Activated T-helper 2 cell treated with anti-CD3 and anti-CD28 coated beads, Interferon-gamma antibody, Interleukin-2, Interleukin-4, amounts not matched to agents 10 μg/mL and 5 μg/mL and 100 μg/mL, durations not matched to agents 14 hours and 24 hours and 36 hours (primary cell): ENCODE measurements around the gene BMPR1B. TPM values are rescaled to one million over a fixed set of nuclear protein-coding genes. Genes with fewer than 3 reads are reported as not detected.
A peak's percentile ranks its signal among the peaks of the same experiment; 100 is the strongest.

ENCODE experiments used
- DNase-seq: peaks from one replicate; pipeline ENCODE4 v3.0.0; 2021; ENCODE audit warnings: low spot score
- H3K27ac Mint-ChIP-seq: one replicate; pipeline ENCODE4 v1.8.0; 2021; ENCODE audit warnings: mixed read lengths
- H3K27me3 Mint-ChIP-seq: one replicate; pipeline ENCODE4 v1.8.0; 2021; ENCODE audit warnings: low read depth, mixed read lengths
- H3K36me3 Mint-ChIP-seq: one replicate; pipeline ENCODE4 v1.8.0; 2021; ENCODE audit warnings: low read depth, mixed read lengths
- H3K4me1 Mint-ChIP-seq: one replicate; pipeline ENCODE4 v1.8.0; 2021; ENCODE audit warnings: low read depth, mixed read lengths
- H3K4me3 Mint-ChIP-seq: one replicate; pipeline ENCODE4 v1.8.0; 2021; ENCODE audit warnings: low read depth, mild to moderate bottlenecking, moderate library complexity, mixed read lengths
- H3K9me3 Mint-ChIP-seq: one replicate; pipeline ENCODE4 v1.8.0; 2021; ENCODE audit warnings: mixed read lengths
- intact Hi-C: fragments of 100-400 bp; cut with micrococcal nuclease; formaldehyde crosslinking; loops from one replicate; pipeline ENCODE4 v1.15.1; 2023
- total RNA-seq: library from RNA; stranded (reverse); gene quantifications from 2 replicates; pipeline ENCODE4 v1.2.3, GENCODE V29; 2022

Gene BMPR1B
- total RNA-seq, 1 donor from 2014 or later: not detected

- intact Hi-C loops: no loop called here
- Mint-ChIP-seq H3K9me3 (no peaks in the 10 kb centered on the region), H3K27me3 (peaks cover 9% of the 10 kb centered on the region), H3K36me3 (no peaks in the 10 kb centered on the region), H3K27ac (no peak overlapping the region), H3K4me1 (no peaks in the 10 kb centered on the region), H3K4me3 (no peak overlapping the region)
- no peak for DNase-seq
Measured at GRCh38 chr4:94905511-94905910, 147.8 kb downstream of the BMPR1B start.

GRCh38 chr4:94909645-94910044 lies 151.9 kb downstream of the BMPR1B start:
- peaks cover 9% of the 10 kb centered on the region for H3K27me3 Mint-ChIP-seq
- H3K9me3 Mint-ChIP-seq: peaks cover 4% of the 10 kb centered on the region
- peaks cover 8% of the 10 kb centered on the region for H3K36me3 Mint-ChIP-seq
- DNase-seq: no peak
- H3K4me3 Mint-ChIP-seq: no peak overlapping the region
- H3K27ac Mint-ChIP-seq: no peak overlapping the region
- intact Hi-C loops: no loop called here
- H3K4me1 Mint-ChIP-seq: peaks cover 30% of the 10 kb centered on the region

- H3K4me1 Mint-ChIP-seq: peaks cover 33% of the 10 kb centered on the region
- peaks cover 14% of the 10 kb centered on the region for H3K9me3 Mint-ChIP-seq
- intact Hi-C loops: no loop called here
- H3K27ac Mint-ChIP-seq: no peak overlapping the region
- H3K4me3 Mint-ChIP-seq: no peak overlapping the region
- DNase-seq: no peak
- peaks cover 9% of the 10 kb centered on the region for H3K27me3 Mint-ChIP-seq
- H3K36me3 Mint-ChIP-seq: peaks cover 14% of the 10 kb centered on the region
Measured at GRCh38 chr4:94911106-94911505, 153.4 kb downstream of the BMPR1B start.

GRCh38 chr4:94912606-94913005 lies 154.9 kb downstream of the BMPR1B start:
- peak overlapping the region; percentile 27 for H3K4me3 Mint-ChIP-seq
- no peak overlapping the region for H3K27ac Mint-ChIP-seq
- peaks cover 19% of the 10 kb centered on the region for H3K9me3 Mint-ChIP-seq
- intact Hi-C loops: no loop called here
- peaks cover 3% of the 10 kb centered on the region for H3K27me3 Mint-ChIP-seq
- peaks cover 33% of the 10 kb centered on the region for H3K4me1 Mint-ChIP-seq
- peaks cover 18% of the 10 kb centered on the region for H3K36me3 Mint-ChIP-seq
- no peak for DNase-seq

GRCh38 chr4:94913316-94913715 lies 155.6 kb downstream of the BMPR1B start:
- Mint-ChIP-seq H3K9me3 (peaks cover 19% of the 10 kb centered on the region), H3K4me3 (peak overlapping the region; percentile 46)

GRCh38 chr4:94917146-94917545 lies 159.4 kb downstream of the BMPR1B start:
- intact Hi-C loops: no loop called here
- H3K4me1 Mint-ChIP-seq: peaks cover 23% of the 10 kb centered on the region
- H3K9me3 Mint-ChIP-seq: peaks cover 15% of the 10 kb centered on the region
- no peak for DNase-seq
- no peak overlapping the region for H3K4me3 Mint-ChIP-seq
- H3K27ac Mint-ChIP-seq: no peak overlapping the region
- H3K27me3 Mint-ChIP-seq: peaks cover 2% of the 10 kb centered on the region
- H3K36me3 Mint-ChIP-seq: peaks cover 18% of the 10 kb centered on the region

More at GRCh38 chr4:94913316-94913715, 155.6 kb downstream of the BMPR1B start:
- Mint-ChIP-seq H3K27me3 (peaks cover 1% of the 10 kb centered on the region), H3K27ac (peak overlapping the region; percentile 63), H3K36me3 (peaks cover 18% of the 10 kb centered on the region), H3K4me1 (peaks cover 33% of the 10 kb centered on the region)
- intact Hi-C loops: no loop called here
- no peak for DNase-seq

GRCh38 chr4:94918543-94918942 lies 160.8 kb downstream of the BMPR1B start:
- Mint-ChIP-seq H3K9me3 (peaks cover 15% of the 10 kb centered on the region), H3K27me3 (peaks cover 2% of the 10 kb centered on the region), H3K36me3 (peaks cover 18% of the 10 kb centered on the region), H3K27ac (no peak overlapping the region), H3K4me1 (peaks cover 12% of the 10 kb centered on the region), H3K4me3 (no peak overlapping the region)
- intact Hi-C loops: no loop called here
- no peak for DNase-seq

GRCh38 chr4:94920369-94920768 lies 162.6 kb downstream of the BMPR1B start:
- no peak overlapping the region for H3K27ac Mint-ChIP-seq
- intact Hi-C loops: no loop called here
- peaks cover 12% of the 10 kb centered on the region for H3K9me3 Mint-ChIP-seq

GRCh38 chr4:94924566-94924965 lies 166.8 kb downstream of the BMPR1B start:
- Mint-ChIP-seq H3K27ac (no peak overlapping the region), H3K9me3 (no peaks in the 10 kb centered on the region), H3K36me3 (no peaks in the 10 kb centered on the region), H3K27me3 (peaks cover 19% of the 10 kb centered on the region), H3K4me3 (no peak overlapping the region), H3K4me1 (no peaks in the 10 kb centered on the region)
- no peak for DNase-seq
- intact Hi-C loops: no loop called here

More at GRCh38 chr4:94920369-94920768, 162.6 kb downstream of the BMPR1B start:
- Mint-ChIP-seq H3K36me3 (peaks cover 11% of the 10 kb centered on the region), H3K4me1 (no peaks in the 10 kb centered on the region), H3K4me3 (no peak overlapping the region), H3K27me3 (peaks cover 8% of the 10 kb centered on the region)
- DNase-seq: no peak

GRCh38 chr4:94925764-94926347 lies 168.1 kb downstream of the BMPR1B start:
- no peak overlapping the region for H3K4me3 Mint-ChIP-seq
- no peak overlapping the region for H3K27ac Mint-ChIP-seq
- intact Hi-C loops: no loop called here
- no peaks in the 10 kb centered on the region for H3K9me3 Mint-ChIP-seq
- no peaks in the 10 kb centered on the region for H3K36me3 Mint-ChIP-seq
- DNase-seq: no peak
- peaks cover 19% of the 10 kb centered on the region for H3K27me3 Mint-ChIP-seq
- H3K4me1 Mint-ChIP-seq: no peaks in the 10 kb centered on the region

GRCh38 chr4:94926936-94927335 lies 169.2 kb downstream of the BMPR1B start:
- Mint-ChIP-seq H3K36me3 (no peaks in the 10 kb centered on the region), H3K4me1 (no peaks in the 10 kb centered on the region), H3K4me3 (no peak overlapping the region), H3K9me3 (no peaks in the 10 kb centered on the region), H3K27me3 (peaks cover 19% of the 10 kb centered on the region), H3K27ac (no peak overlapping the region)
- intact Hi-C loops: no loop called here
- no peak for DNase-seq

- no peaks in the 10 kb centered on the region for H3K36me3 Mint-ChIP-seq
- H3K4me1 Mint-ChIP-seq: no peaks in the 10 kb centered on the region
- peaks cover 17% of the 10 kb centered on the region for H3K27me3 Mint-ChIP-seq
- H3K27ac Mint-ChIP-seq: no peak overlapping the region
- intact Hi-C loops: no loop called here
- H3K9me3 Mint-ChIP-seq: no peaks in the 10 kb centered on the region
- H3K4me3 Mint-ChIP-seq: no peak overlapping the region
- no peak for DNase-seq
Measured at GRCh38 chr4:94927696-94928095, 169.9 kb downstream of the BMPR1B start.

- Mint-ChIP-seq H3K4me1 (no peaks in the 10 kb centered on the region), H3K27ac (no peak overlapping the region), H3K27me3 (peaks cover 11% of the 10 kb centered on the region), H3K9me3 (no peaks in the 10 kb centered on the region), H3K36me3 (no peaks in the 10 kb centered on the region), H3K4me3 (no peak overlapping the region)
- no peak for DNase-seq
- intact Hi-C loops: no loop called here
Measured at GRCh38 chr4:94929696-94930095, 171.9 kb downstream of the BMPR1B start.

- intact Hi-C loops: no loop called here
- H3K27me3 Mint-ChIP-seq: peaks cover 8% of the 10 kb centered on the region
- no peak overlapping the region for H3K27ac Mint-ChIP-seq
Measured at GRCh38 chr4:94931626-94932025, 173.9 kb downstream of the BMPR1B start.

More at GRCh38 chr4:94931626-94932025, 173.9 kb downstream of the BMPR1B start:
- Mint-ChIP-seq H3K36me3 (no peaks in the 10 kb centered on the region), H3K4me1 (no peaks in the 10 kb centered on the region), H3K9me3 (no peaks in the 10 kb centered on the region), H3K4me3 (no peak overlapping the region)
- DNase-seq: no peak
